HepG2 (cell line): Measurements from ENCODE around the gene HSPB9. TPM values are rescaled to one million over a fixed set of nuclear protein-coding genes. Genes with fewer than 3 reads are reported as not detected.

Experiments
- AGO1 ChIP-seq: fragments of 200-400 bp; formaldehyde crosslinking; IDR thresholded peaks from 2 replicates; pipeline ENCODE4 v1.6.1; 2017; ENCODE audit warnings: mild to moderate bottlenecking, low read depth, low read length, moderate library complexity; ENCODE audit not compliant: poor library complexity, severe bottlenecking
- E2F1 ChIP-seq: sonication (generic); formaldehyde crosslinking; IDR thresholded peaks from 2 replicates; pipeline ENCODE4 v1.5.0; 2020; ENCODE audit warnings: missing genetic modification reagents
- ELF1 ChIP-seq: sonication (generic); formaldehyde crosslinking; IDR thresholded peaks from 2 replicates; pipeline ENCODE4 v1.4.0; 2020; ENCODE audit warnings: missing genetic modification reagents
- IRF9 ChIP-seq: sonication (generic); formaldehyde crosslinking; IDR thresholded peaks from 2 replicates; pipeline ENCODE4 v1.8.0; 2022; ENCODE audit warnings: missing genetic modification reagents, mild to moderate bottlenecking, borderline replicate concordance
- KLF11 ChIP-seq: IDR thresholded peaks from 2 replicates; pipeline ENCODE4 v1.6.1; 2016; ENCODE audit warnings: missing compliant biosample characterization
- KLF16 ChIP-seq, 2 experiments: sonication (generic) in 1 of 2; formaldehyde crosslinking in 1 of 2; IDR thresholded peaks; 2 replicates each; pipeline versions ENCODE4 v1.6.1 to v1.8.0; 2016 to 2023; ENCODE audit warnings: missing genetic modification reagents in 2 of 2, missing compliant biosample characterization in 1 of 2
- MBD4 ChIP-seq: IDR thresholded peaks from 2 replicates; pipeline ENCODE4 v1.6.1; 2012; ENCODE audit warnings: low read length, inconsistent platforms, borderline replicate concordance
- MNT ChIP-seq: fragments of 450-650 bp; IDR thresholded peaks from 2 replicates; pipeline ENCODE4 v1.6.1; 2016
- RFXAP ChIP-seq: sonication (generic); formaldehyde crosslinking; IDR thresholded peaks from 2 replicates; pipeline ENCODE4 v1.4.0; 2020; ENCODE audit warnings: missing genetic modification reagents, borderline replicate concordance
- SETDB1 ChIP-seq: sonication (generic); formaldehyde crosslinking; IDR thresholded peaks from 2 replicates; pipeline ENCODE4 v1.5.1; 2020; ENCODE audit warnings: missing genetic modification reagents, mild to moderate bottlenecking, borderline replicate concordance
- SIN3B ChIP-seq: fragments of 150-350 bp; IDR thresholded peaks from 2 replicates; pipeline ENCODE4 v1.6.1; 2014; ENCODE audit warnings: low read length
- TBX2 ChIP-seq: sonication (generic); formaldehyde crosslinking; IDR thresholded peaks from 2 replicates; pipeline ENCODE4 v1.5.0; 2020; ENCODE audit warnings: missing genetic modification reagents, mild to moderate bottlenecking, borderline replicate concordance
- TRAFD1 ChIP-seq: sonication (generic); formaldehyde crosslinking; IDR thresholded peaks from 2 replicates; pipeline ENCODE4 v1.5.1; 2020; ENCODE audit warnings: missing genetic modification reagents, mild to moderate bottlenecking, borderline replicate concordance
- ZFP62 ChIP-seq: sonication (generic); formaldehyde crosslinking; IDR thresholded peaks from 2 replicates; pipeline ENCODE4 v1.4.0; 2020; ENCODE audit warnings: missing genetic modification reagents
- ZNF615 ChIP-seq: sonication (generic); formaldehyde crosslinking; IDR thresholded peaks from 2 replicates; pipeline ENCODE4 v1.5.0; 2020; ENCODE audit warnings: mild to moderate bottlenecking, missing genetic modification reagents, borderline replicate concordance
- ZNF672 ChIP-seq: sonication (generic); formaldehyde crosslinking; IDR thresholded peaks from 2 replicates; pipeline ENCODE4 v1.8.1; 2022; ENCODE audit warnings: missing genetic modification reagents
- polyA plus RNA-seq, 8 experiments: library from polyadenylated mRNA; depleted of rRNA in 3 of 8; stranded (reverse) in 7 of 8; unstranded in 1 of 8; fragments of >200 nt; fragmentation: Illumina TruSeq in 4 of 8; extraction: Trizol in 4 of 8; gene quantifications; 2 replicates each; pipeline versions ENCODE4 v1.2.1 to v1.2.3, GENCODE V29; 2011 to 2016; ENCODE audit warnings: low read depth in 4 of 8, missing spikeins in 1 of 8, mixed read lengths in 1 of 8; ENCODE audit not compliant: insufficient read depth in 1 of 8
- total RNA-seq, 5 experiments: library from RNA; depleted of rRNA; stranded (reverse); fragments of >200 nt; fragmentation: Illumina TruSeq; extraction: Trizol; gene quantifications; 2 replicates each; pipeline ENCODE4 v1.2.3, GENCODE V29; 2016; ENCODE audit warnings: low read depth in 1 of 5
- TF ChIP-seq, protein P1 (sequence below): sonication (generic); formaldehyde crosslinking; IDR thresholded peaks from 2 replicates; pipeline ENCODE4 v1.5.1; 2020; ENCODE audit warnings: missing genetic modification reagents, mild to moderate bottlenecking, borderline replicate concordance

The HSPB9 gene
- total and polyA plus RNA-seq, 2 of the 13 experiments (the other 11 are each of a cell fraction or from before 2014, with no cell fraction given), result 0.05 to 0.24 TPM

GRCh38 chr17:42120770-42121769, 1.5 kb upstream of the HSPB9 start, which contains the start of gene KAT2A (continued):
- TF ChIP-seq MNT (peak; percentile 28; the same call in 1 of the 2 replicates), AGO1 (peak; percentile 8), ZNF672 (CRISPR knock-in tag) (no peak), SETDB1 (CRISPR knock-in tag) (no peak), TRAFD1 (CRISPR knock-in tag) (no peak), TBX2 (CRISPR knock-in tag) (peak; percentile 32; the same call in 1 of the 2 replicates), KLF16 (CRISPR knock-in tag; IDR thresholded peaks at IDR 0.05) (0 out of 4 replicates have a peak, but pooled peaks of 1 of the 2 experiments have one; percentile 24), E2F1 (CRISPR knock-in tag) (no peak), SIN3B (no peak), RFXAP (no peak), ZNF615 (no peak), MBD4 (no peak), KLF11 (CRISPR knock-in tag) (peak; percentile 60; the same call in 1 of the 2 replicates), ELF1 (CRISPR knock-in tag) (peak; percentile 42; the same call in 1 of the 2 replicates), ZFP62 (CRISPR knock-in tag) (no peak), IRF9 (CRISPR knock-in tag) (0 out of 2 replicates have a peak, but pooled peaks have one; percentile 18)
- TF ChIP-seq, protein P1, sequence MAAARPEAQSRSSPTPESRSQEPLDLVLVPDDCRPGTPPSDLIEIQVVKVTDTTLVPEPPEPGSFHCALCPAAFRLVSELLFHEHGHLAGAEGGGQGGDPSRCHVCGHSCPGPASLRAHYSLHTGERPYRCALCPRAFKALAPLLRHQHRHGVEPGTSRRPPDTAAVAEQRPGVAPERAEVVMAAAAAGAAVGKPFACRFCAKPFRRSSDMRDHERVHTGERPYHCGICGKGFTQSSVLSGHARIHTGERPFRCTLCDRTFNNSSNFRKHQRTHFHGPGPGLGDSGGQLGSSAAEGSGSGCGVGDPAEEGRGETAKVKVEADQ, result no peak
